Fibroblast of lung (primary cell): ENCODE measurements around the gene RPS6KA3. TPM values are rescaled to one million over a fixed set of nuclear protein-coding genes. Genes with fewer than 3 reads are reported as not detected.
A peak's percentile ranks its signal among the peaks of the same experiment; 100 is the strongest.

Experiments
- DNase-seq, 2 donors: peaks; one replicate each; pipeline versions ENCODE4 v3.0.0 to v3.0.0-alpha.2; 2010; ENCODE audit warnings: low read depth in 2 of 2
- H2AFZ ChIP-seq: 2 replicates; pipeline ENCODE4 v1.5.1; 2012; ENCODE audit warnings: low read length, control low read depth, inconsistent platforms
- H3K27ac ChIP-seq: 2 replicates; pipeline ENCODE4 v1.5.1; 2011; ENCODE audit warnings: low read length, control low read depth; ENCODE audit not compliant: insufficient read depth
- H3K27me3 ChIP-seq: 2 replicates; pipeline ENCODE4 v1.5.1; 2011; ENCODE audit warnings: mild to moderate bottlenecking, low read length; ENCODE audit not compliant: control insufficient read depth, insufficient read depth
- H3K36me3 ChIP-seq: 2 replicates; pipeline ENCODE4 v1.5.1; 2011; ENCODE audit warnings: low read length; ENCODE audit not compliant: control insufficient read depth, insufficient read depth
- H3K4me1 ChIP-seq: 2 replicates; pipeline ENCODE4 v1.5.1; 2011; ENCODE audit warnings: low read length; ENCODE audit not compliant: control insufficient read depth, insufficient read depth; ENCODE audit errors: extremely low read depth
- H3K4me2 ChIP-seq: 2 replicates; pipeline ENCODE4 v1.5.1; 2011; ENCODE audit warnings: low read length, control low read depth; ENCODE audit not compliant: insufficient read depth; ENCODE audit errors: extremely low read depth
- H3K4me3 ChIP-seq, 4 experiments: fragments of 200-600 bp in 1 of 4; sonication (generic) in 1 of 4; replicated peaks in 1 of 4; 2 replicates each; pipeline ENCODE4 v1.5.1; 2011 to 2016; ENCODE audit warnings: low read length in 4 of 4, low read depth in 3 of 4, mild to moderate bottlenecking in 3 of 4, control low read depth in 2 of 4, inconsistent platforms in 1 of 4, mixed read lengths in 1 of 4; ENCODE audit not compliant: insufficient read depth in 1 of 4; ENCODE audit errors: control extremely low read depth in 1 of 4
- H3K79me2 ChIP-seq: 2 replicates; pipeline ENCODE4 v1.5.1; 2012; ENCODE audit warnings: mild to moderate bottlenecking, low read length, inconsistent platforms; ENCODE audit not compliant: control insufficient read depth, insufficient read depth
- H3K9ac ChIP-seq: 2 replicates; pipeline ENCODE4 v1.5.1; 2011; ENCODE audit warnings: mild to moderate bottlenecking, low read length, control low read depth; ENCODE audit not compliant: insufficient read depth
- H3K9me3 ChIP-seq: 2 replicates; pipeline ENCODE4 v1.5.1; 2012; ENCODE audit warnings: low read depth, low read length; ENCODE audit not compliant: control insufficient read depth, insufficient read depth
- H4K20me1 ChIP-seq: 2 replicates; pipeline ENCODE4 v1.5.1; 2011; ENCODE audit warnings: low read length; ENCODE audit not compliant: control insufficient read depth, insufficient read depth; ENCODE audit errors: extremely low read depth
- EZH2 ChIP-seq: IDR thresholded peaks from 2 replicates; pipeline ENCODE4 v1.5.1; 2012; ENCODE audit warnings: low read length, control low read depth, mild to moderate bottlenecking; ENCODE audit errors: missing control alignments
- polyA plus RNA-seq, 2 donors: library from polyadenylated mRNA; depleted of rRNA in 1 of 2; stranded (reverse) in 1 of 2; unstranded in 1 of 2; fragments of >200 nt; gene quantifications; 2 replicates each; pipeline ENCODE4 v1.2.1, GENCODE V29; 2011 to 2012; ENCODE audit warnings: missing spikeins in 1 of 2
- total RNA-seq: library from RNA; depleted of rRNA; stranded (reverse); fragments of >200 nt; gene quantifications from 2 replicates; pipeline ENCODE4 v1.2.1, GENCODE V29; 2014
- TF ChIP-seq, protein P1 (sequence below), 2 donors: IDR thresholded peaks in 1 of 2; conservative IDR thresholded peaks in 1 of 2; 1 replicate in 1 of 2; 2 replicates in 1 of 2; pipeline ENCODE4 v1.5.1; 2011 to 2012; ENCODE audit warnings: low read length in 2 of 2, control low read depth in 1 of 2, inconsistent platforms in 1 of 2, low read depth in 1 of 2, mild to moderate bottlenecking in 1 of 2

Gene RPS6KA3
- total and polyA plus RNA-seq, 2 donors (not counting 1 experiment from before 2014, with no cell fraction given): 38.5 to 50.2 TPM

DNA sequence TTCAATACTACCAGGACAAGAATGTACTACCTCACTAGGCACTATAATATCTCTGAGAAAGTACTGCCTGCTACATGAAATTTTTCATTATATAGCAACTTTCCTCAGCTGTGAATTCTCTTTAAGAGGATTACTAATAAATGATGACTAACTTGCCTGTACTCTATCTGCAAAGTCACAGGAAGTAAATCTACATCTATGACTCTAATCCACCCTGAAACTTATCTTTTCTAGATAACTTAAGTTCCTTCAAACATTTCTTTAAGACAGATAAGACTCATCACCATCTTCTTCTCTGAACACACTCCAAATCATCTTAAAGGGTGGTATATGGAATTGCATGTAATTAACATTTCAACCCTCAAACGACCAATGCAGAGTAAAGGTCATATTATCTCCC is 28.8 kb downstream of the RPS6KA3 start:
- H3K27me3 ChIP-seq: no peaks in the 10 kb centered on the region
- H3K4me1 ChIP-seq: no peaks in the 10 kb centered on the region
- H3K9ac ChIP-seq: no peak overlapping the region
- DNase-seq: peak in 1 of 2 donors; percentile 38
- TF ChIP-seq EZH2: no peak
- TF ChIP-seq, protein P1, sequence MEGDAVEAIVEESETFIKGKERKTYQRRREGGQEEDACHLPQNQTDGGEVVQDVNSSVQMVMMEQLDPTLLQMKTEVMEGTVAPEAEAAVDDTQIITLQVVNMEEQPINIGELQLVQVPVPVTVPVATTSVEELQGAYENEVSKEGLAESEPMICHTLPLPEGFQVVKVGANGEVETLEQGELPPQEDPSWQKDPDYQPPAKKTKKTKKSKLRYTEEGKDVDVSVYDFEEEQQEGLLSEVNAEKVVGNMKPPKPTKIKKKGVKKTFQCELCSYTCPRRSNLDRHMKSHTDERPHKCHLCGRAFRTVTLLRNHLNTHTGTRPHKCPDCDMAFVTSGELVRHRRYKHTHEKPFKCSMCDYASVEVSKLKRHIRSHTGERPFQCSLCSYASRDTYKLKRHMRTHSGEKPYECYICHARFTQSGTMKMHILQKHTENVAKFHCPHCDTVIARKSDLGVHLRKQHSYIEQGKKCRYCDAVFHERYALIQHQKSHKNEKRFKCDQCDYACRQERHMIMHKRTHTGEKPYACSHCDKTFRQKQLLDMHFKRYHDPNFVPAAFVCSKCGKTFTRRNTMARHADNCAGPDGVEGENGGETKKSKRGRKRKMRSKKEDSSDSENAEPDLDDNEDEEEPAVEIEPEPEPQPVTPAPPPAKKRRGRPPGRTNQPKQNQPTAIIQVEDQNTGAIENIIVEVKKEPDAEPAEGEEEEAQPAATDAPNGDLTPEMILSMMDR (conservative IDR thresholded peaks at IDR 0.05 in 1 of 2, IDR thresholded peaks at IDR 0.05 in 1 of 2; ENCODE audit: low read depth in 1 of 2, low read length in 2 of 2): no peak
- no peaks in the 10 kb centered on the region for H3K79me2 ChIP-seq
- no peaks in the 10 kb centered on the region for H3K36me3 ChIP-seq
- no peak overlapping the region for H3K27ac ChIP-seq
- H3K4me2 ChIP-seq: no peak overlapping the region
- H3K9me3 ChIP-seq: no peaks in the 10 kb centered on the region
- no peaks in the 10 kb centered on the region for H4K20me1 ChIP-seq
- H3K4me3 ChIP-seq: no peak overlapping the region
- H2AFZ ChIP-seq: no peak overlapping the region

DNA sequence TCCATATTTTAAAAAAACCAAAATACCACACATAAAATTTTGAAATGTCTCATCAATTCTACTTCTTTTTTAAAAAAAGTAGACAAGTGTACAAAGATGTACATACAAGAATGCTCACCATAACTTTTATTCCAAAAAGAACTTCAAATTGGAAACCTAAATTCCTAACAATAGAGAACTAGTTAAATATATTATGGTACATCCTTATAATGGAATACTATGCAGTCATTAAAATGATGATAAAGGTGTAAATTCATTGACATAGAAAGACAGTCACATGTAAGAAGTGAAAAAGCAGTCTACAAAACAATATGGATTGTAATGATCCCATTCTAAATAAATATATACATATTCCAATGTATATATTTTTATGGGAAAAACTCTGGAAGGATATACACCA is 31.0 kb downstream of the RPS6KA3 start:
- no peak overlapping the region for H3K4me3 ChIP-seq

DNA sequence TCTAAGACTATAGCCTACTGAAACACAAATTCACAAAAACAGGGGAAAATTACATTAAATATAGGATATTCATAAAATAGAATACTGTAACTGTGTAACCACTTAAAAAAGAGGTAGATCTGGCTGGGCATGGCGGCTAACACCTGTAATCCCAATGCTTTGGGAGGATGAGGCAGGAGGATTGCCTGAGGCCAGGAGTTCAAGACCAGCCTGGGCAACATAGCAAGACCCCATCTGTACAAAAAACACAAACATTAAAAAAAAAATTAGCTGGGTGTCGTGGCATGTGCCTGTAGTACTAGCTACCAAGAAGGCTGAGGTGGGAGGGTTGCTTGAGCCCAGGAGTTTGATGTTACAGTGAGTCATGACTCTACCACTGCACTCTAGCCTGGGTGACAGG is 33.4 kb downstream of the RPS6KA3 start:
- Histone ChIP-seq H3K4me3 (no peak overlapping the region), H4K20me1 (no peaks in the 10 kb centered on the region), H3K4me1 (no peaks in the 10 kb centered on the region), H3K27ac (no peak overlapping the region), H3K9me3 (no peaks in the 10 kb centered on the region), H3K36me3 (no peaks in the 10 kb centered on the region), H3K4me2 (no peak overlapping the region), H3K9ac (no peak overlapping the region), H2AFZ (no peak overlapping the region), H3K27me3 (no peaks in the 10 kb centered on the region), H3K79me2 (no peaks in the 10 kb centered on the region)
- TF ChIP-seq, protein P1 (conservative IDR thresholded peaks at IDR 0.05 in 1 of 2, IDR thresholded peaks at IDR 0.05 in 1 of 2; ENCODE audit: low read depth in 1 of 2, low read length in 2 of 2): no peak
- TF ChIP-seq EZH2: no peak
- DNase-seq: no peak

More for the DNA sequence above, 31.0 kb downstream of the RPS6KA3 start:
- no peaks in the 10 kb centered on the region for H3K79me2 ChIP-seq
- H3K36me3 ChIP-seq: no peaks in the 10 kb centered on the region
- no peak overlapping the region for H3K9ac ChIP-seq
- no peak overlapping the region for H3K4me2 ChIP-seq
- TF ChIP-seq EZH2: no peak
- TF ChIP-seq, protein P1 (conservative IDR thresholded peaks at IDR 0.05 in 1 of 2, IDR thresholded peaks at IDR 0.05 in 1 of 2; ENCODE audit: low read depth in 1 of 2, low read length in 2 of 2): no peak
- H3K27ac ChIP-seq: no peak overlapping the region
- no peaks in the 10 kb centered on the region for H3K9me3 ChIP-seq
- H2AFZ ChIP-seq: no peak overlapping the region
- no peaks in the 10 kb centered on the region for H4K20me1 ChIP-seq
- H3K4me1 ChIP-seq: no peaks in the 10 kb centered on the region
- H3K27me3 ChIP-seq: no peaks in the 10 kb centered on the region
- DNase-seq: no peak
